GM12872 (cell line): ENCODE measurements around the gene B3GNT7.

Experiments
- CTCF ChIP-seq: IDR thresholded peaks from 3 replicates; pipeline ENCODE4 v1.5.1; 2011; ENCODE audit warnings: low read depth, mild to moderate bottlenecking, low read length, moderate library complexity; ENCODE audit not compliant: insufficient read depth

B3GNT7 gene

GRCh38 chr2:231374771-231375170, 20.7 kb upstream of the B3GNT7 start:
- TF ChIP-seq CTCF, result no peak

GRCh38 chr2:231376857-231377256, 18.7 kb upstream of the B3GNT7 start:
- no peak for TF ChIP-seq CTCF

- no peak for TF ChIP-seq CTCF
These were observed 17.3 kb upstream of the B3GNT7 start for GRCh38 chr2:231378026-231378722.

- no peak for TF ChIP-seq CTCF
These were observed 16.0 kb upstream of the B3GNT7 start for GRCh38 chr2:231379266-231380215.

GRCh38 chr2:231380307-231380706, 15.2 kb upstream of the B3GNT7 start:
- no peak for TF ChIP-seq CTCF

- TF ChIP-seq CTCF, result no peak
These were observed 14.3 kb upstream of the B3GNT7 start for GRCh38 chr2:231380991-231381847.

- no peak for TF ChIP-seq CTCF
These were observed 13.4 kb upstream of the B3GNT7 start for GRCh38 chr2:231382116-231382515.
